ENCODE measurements around the gene TRIP13.

Gene TRIP13

GRCh38 chr5:859391-859790, 33.3 kb upstream of the TRIP13 start:
- TF ChIP-seq CTCF (IDR thresholded peaks at IDR 0.05): no peak

- TF ChIP-seq CTCF (IDR thresholded peaks at IDR 0.05): no peak
These were observed 32.8 kb upstream of the TRIP13 start for GRCh38 chr5:859798-860296.

GRCh38 chr5:860506-861150, 32.1 kb upstream of the TRIP13 start:
- TF ChIP-seq CTCF (IDR thresholded peaks at IDR 0.05): no peak

GRCh38 chr5:861442-862366, 31.0 kb upstream of the TRIP13 start:
- no peak for TF ChIP-seq CTCF (IDR thresholded peaks at IDR 0.05)

- no peak for TF ChIP-seq CTCF (IDR thresholded peaks at IDR 0.05)
These were observed 30.1 kb upstream of the TRIP13 start for GRCh38 chr5:862367-863243.

GRCh38 chr5:863244-863805, 29.4 kb upstream of the TRIP13 start:
- TF ChIP-seq CTCF (IDR thresholded peaks at IDR 0.05): no peak
